Osteocyte (in vitro differentiated cells): ENCODE results near the gene CRYBG1. TPM values are rescaled to one million over a fixed set of nuclear protein-coding genes. Genes with fewer than 3 reads are reported as not detected.

Source experiments
- DNase-seq: peaks from one replicate; pipeline ENCODE4 v3.0.0; 2021; ENCODE audit warnings: mixed read lengths; ENCODE audit not compliant: unreplicated experiment; ENCODE audit errors: extremely low spot score
- H3K27ac Mint-ChIP-seq: one replicate; pipeline ENCODE4 v1.8.0; 2021; ENCODE audit warnings: mild to moderate bottlenecking, mixed read lengths; ENCODE audit not compliant: unreplicated experiment
- H3K27me3 Mint-ChIP-seq: one replicate; pipeline ENCODE4 v1.8.0; 2021; ENCODE audit warnings: mixed read lengths; ENCODE audit not compliant: unreplicated experiment
- H3K36me3 Mint-ChIP-seq: one replicate; pipeline ENCODE4 v1.8.0; 2021; ENCODE audit warnings: mixed read lengths; ENCODE audit not compliant: unreplicated experiment
- H3K4me1 Mint-ChIP-seq: one replicate; pipeline ENCODE4 v1.8.0; 2021; ENCODE audit warnings: mixed read lengths; ENCODE audit not compliant: unreplicated experiment
- H3K4me3 Mint-ChIP-seq: one replicate; pipeline ENCODE4 v1.8.0; 2021; ENCODE audit warnings: mild to moderate bottlenecking, moderate library complexity, mixed read lengths; ENCODE audit not compliant: unreplicated experiment
- H3K9me3 Mint-ChIP-seq: one replicate; pipeline ENCODE4 v1.8.0; 2021; ENCODE audit warnings: mixed read lengths; ENCODE audit not compliant: unreplicated experiment
- total RNA-seq: library from RNA; stranded (reverse); gene quantifications from 2 replicates; pipeline ENCODE4 v1.2.1, GENCODE V29; 2021
- TF ChIP-seq, protein P1 (sequence below): fragments of 200-600 bp; sonication (generic); IDR thresholded peaks from 2 replicates; pipeline ENCODE4 v1.5.0; 2021; ENCODE audit warnings: antibody characterized with exemption, mild to moderate bottlenecking, moderate library complexity

The CRYBG1 gene
- total RNA-seq, 1 donor from 2014 or later, result 2.4 TPM

GRCh38 chr6:106613590-106613989, 253.1 kb downstream of the CRYBG1 start:
- Mint-ChIP-seq H3K4me3 (no peak overlapping the region), H3K9me3 (no peaks in the 10 kb centered on the region), H3K27me3 (no peaks in the 10 kb centered on the region), H3K36me3 (peaks cover 9% of the 10 kb centered on the region), H3K27ac (no peak overlapping the region), H3K4me1 (no peaks in the 10 kb centered on the region)
- DNase-seq, result no peak
- TF ChIP-seq, protein P1, sequence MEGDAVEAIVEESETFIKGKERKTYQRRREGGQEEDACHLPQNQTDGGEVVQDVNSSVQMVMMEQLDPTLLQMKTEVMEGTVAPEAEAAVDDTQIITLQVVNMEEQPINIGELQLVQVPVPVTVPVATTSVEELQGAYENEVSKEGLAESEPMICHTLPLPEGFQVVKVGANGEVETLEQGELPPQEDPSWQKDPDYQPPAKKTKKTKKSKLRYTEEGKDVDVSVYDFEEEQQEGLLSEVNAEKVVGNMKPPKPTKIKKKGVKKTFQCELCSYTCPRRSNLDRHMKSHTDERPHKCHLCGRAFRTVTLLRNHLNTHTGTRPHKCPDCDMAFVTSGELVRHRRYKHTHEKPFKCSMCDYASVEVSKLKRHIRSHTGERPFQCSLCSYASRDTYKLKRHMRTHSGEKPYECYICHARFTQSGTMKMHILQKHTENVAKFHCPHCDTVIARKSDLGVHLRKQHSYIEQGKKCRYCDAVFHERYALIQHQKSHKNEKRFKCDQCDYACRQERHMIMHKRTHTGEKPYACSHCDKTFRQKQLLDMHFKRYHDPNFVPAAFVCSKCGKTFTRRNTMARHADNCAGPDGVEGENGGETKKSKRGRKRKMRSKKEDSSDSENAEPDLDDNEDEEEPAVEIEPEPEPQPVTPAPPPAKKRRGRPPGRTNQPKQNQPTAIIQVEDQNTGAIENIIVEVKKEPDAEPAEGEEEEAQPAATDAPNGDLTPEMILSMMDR, result no peak

GRCh38 chr6:106614166-106614565, 253.6 kb downstream of the CRYBG1 start:
- TF ChIP-seq, protein P1, result no peak
- DNase-seq, result no peak
- Mint-ChIP-seq H3K27ac (no peak overlapping the region), H3K27me3 (no peaks in the 10 kb centered on the region), H3K9me3 (no peaks in the 10 kb centered on the region), H3K4me1 (no peaks in the 10 kb centered on the region), H3K4me3 (no peak overlapping the region), H3K36me3 (peaks cover 13% of the 10 kb centered on the region)

- no peak overlapping the region for H3K27ac Mint-ChIP-seq
- DNase-seq, result no peak
- peaks cover 13% of the 10 kb centered on the region for H3K36me3 Mint-ChIP-seq
- H3K27me3 Mint-ChIP-seq, result no peaks in the 10 kb centered on the region
- H3K9me3 Mint-ChIP-seq, result no peaks in the 10 kb centered on the region
- H3K4me1 Mint-ChIP-seq, result no peaks in the 10 kb centered on the region
- no peak overlapping the region for H3K4me3 Mint-ChIP-seq
- TF ChIP-seq, protein P1, result no peak
Measured at GRCh38 chr6:106614592-106615257, 254.2 kb downstream of the CRYBG1 start.

GRCh38 chr6:106617302-106617701, 256.8 kb downstream of the CRYBG1 start:
- Mint-ChIP-seq H3K27ac (no peak overlapping the region), H3K27me3 (no peaks in the 10 kb centered on the region), H3K4me1 (peaks cover 12% of the 10 kb centered on the region), H3K4me3 (no peak overlapping the region), H3K36me3 (peaks cover 13% of the 10 kb centered on the region), H3K9me3 (no peaks in the 10 kb centered on the region)
- DNase-seq, result no peak
- TF ChIP-seq, protein P1, result no peak

DNA sequence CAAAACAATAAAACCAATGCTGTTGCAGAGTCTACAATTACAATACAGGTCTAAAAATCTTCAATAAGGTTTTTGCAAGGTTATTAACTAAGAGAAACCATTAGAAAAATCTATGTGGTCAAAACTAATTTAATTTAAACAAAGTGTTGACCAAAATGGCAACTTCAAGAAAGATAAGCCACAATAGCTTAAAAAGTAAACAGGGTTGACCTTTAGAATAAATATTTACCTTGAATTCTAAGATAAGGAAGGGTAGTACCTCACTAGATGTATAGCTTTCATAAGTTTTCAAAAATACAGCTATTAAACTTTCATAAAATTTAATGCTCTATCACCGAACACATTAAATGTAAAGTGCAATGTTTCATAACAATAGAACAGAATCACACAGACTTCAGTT, 257.3 kb downstream of the CRYBG1 start:
- TF ChIP-seq, protein P1, result no peak
- Mint-ChIP-seq H3K27me3 (no peaks in the 10 kb centered on the region), H3K4me3 (no peak overlapping the region), H3K9me3 (no peaks in the 10 kb centered on the region), H3K36me3 (peaks cover 10% of the 10 kb centered on the region), H3K4me1 (peaks cover 12% of the 10 kb centered on the region), H3K27ac (no peak overlapping the region)
- no peak for DNase-seq
